SK-N-MC (cell line): Measurements from ENCODE around the gene PRKG1.

Source experiments
- EZH2 ChIP-seq: fragments of 200-600 bp; sonication (generic); IDR thresholded peaks from one replicate; pipeline ENCODE4 v1.6.1; 2017; ENCODE audit warnings: antibody characterized with exemption
- POLR2AphosphoS5 ChIP-seq: IDR thresholded peaks from 2 replicates; pipeline ENCODE4 v1.6.1; 2012; ENCODE audit warnings: mild to moderate bottlenecking, low read depth, low read length, borderline replicate concordance

DNA sequence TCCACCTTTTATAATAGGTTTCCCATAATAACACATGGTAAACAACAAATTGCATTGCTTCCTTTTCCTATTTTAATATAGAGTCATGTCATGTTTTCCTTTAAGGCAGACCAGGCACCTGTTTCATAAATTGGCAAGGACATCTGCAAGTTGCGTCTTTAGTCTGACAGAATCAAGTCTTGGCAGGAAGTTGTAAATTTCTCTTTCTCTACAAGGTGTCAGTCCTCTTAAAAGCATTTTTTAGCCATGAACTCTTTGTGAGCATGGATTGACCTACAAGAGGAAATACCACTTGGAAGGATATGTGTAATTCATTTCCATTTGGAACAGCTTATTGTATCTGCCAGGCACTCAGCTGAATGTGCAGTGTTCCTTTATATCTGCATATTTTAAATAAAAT lies 176.8 kb downstream of the PRKG1 start:
- TF ChIP-seq POLR2AphosphoS5 (no peak), EZH2 (no peak)
